ENCODE results near the gene GZF1. TPM values are rescaled to one million over a fixed set of nuclear protein-coding genes. Genes with fewer than 3 reads are reported as not detected.
A peak's percentile ranks its signal among the peaks of the same experiment; 100 is the strongest.

The GZF1 gene
- total and polyA plus RNA-seq, 2 experiments from 2014 or later: 5.9 to 11.0 TPM

DNA sequence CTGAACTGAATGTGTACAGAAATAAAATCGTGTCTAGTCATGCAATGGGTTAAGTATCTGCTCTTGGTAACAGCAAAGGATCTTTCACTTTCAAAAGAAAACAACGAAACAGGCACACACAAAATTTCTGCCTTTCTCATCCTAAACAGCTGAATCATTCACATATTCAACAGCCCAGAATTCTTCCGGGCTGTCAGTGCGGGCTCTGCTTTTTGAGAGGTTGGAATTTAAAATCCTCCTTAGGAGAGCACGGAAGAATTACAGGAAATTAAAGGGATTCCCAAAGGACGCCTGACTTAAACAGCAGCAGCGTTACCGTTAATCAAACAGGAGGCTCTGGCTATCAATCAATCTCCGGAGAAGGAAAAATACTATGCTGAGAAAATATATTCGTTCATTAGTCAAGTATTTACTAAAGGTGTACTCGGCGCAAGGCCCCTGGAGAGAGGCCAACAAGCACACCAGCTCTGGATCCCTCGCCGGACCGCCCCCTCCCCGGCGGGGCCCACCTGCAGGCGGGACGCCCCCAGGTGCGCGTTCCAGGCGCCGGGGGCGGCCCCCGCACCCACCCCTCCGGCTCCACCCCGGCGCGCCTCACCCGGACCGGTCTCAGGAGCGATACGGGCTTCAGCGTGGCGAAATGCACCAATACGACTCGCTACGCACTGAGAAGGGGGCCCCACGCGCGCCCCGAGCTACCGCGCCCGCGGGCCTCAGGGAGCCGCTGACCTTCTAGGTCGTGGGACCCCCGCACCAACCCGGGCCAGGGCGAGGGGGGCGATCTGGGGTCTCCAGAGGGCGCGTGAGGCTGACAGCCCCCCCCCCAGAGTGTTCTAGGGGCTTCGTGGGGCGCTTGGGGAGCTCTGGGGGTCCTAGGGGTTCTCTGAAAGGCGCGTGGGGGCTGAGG lies 58.3 kb downstream of the GZF1 start:
- Histone ChIP-seq H3K9ac (peak overlapping the region; percentile 90), H3K4me1 (ENCODE audit: insufficient read depth) (peaks cover 18% of the 10 kb centered on the region), H3K27ac (peak overlapping the region; percentile 80), H3K4me2 (ENCODE audit: unreplicated experiment) (peak overlapping the region; percentile 99), H3K4me3 (peak overlapping the region; percentile 83), H3K9me3 (ENCODE audit: low read depth) (no peaks in the 10 kb centered on the region), H2AFZ (peak overlapping the region; percentile 91), H3K36me3 (ENCODE audit: low read depth) (no peaks in the 10 kb centered on the region), H3K79me2 (ENCODE audit: insufficient read depth) (peaks cover 55% of the 10 kb centered on the region), H4K20me1 (ENCODE audit: insufficient read depth) (no peaks in the 10 kb centered on the region), H3K9me2 (ENCODE audit: insufficient read depth) (no peaks in the 10 kb centered on the region), H3F3A (ENCODE audit: insufficient read depth) (peaks cover 16% of the 10 kb centered on the region), H3K27me3 (replicated peaks; ENCODE audit: insufficient read depth) (no peaks in the 10 kb centered on the region)
- TF ChIP-seq EZH2phosphoT487 (IDR thresholded peaks at IDR 0.05; ENCODE audit: insufficient read depth, low read depth): no peak
- no peak for TF ChIP-seq EZH2 (IDR thresholded peaks at IDR 0.05; ENCODE audit: insufficient read depth, poor library complexity, severe bottlenecking)
- 1 to 3% methylated on average over 39 to 49 of the region's 58 CpGs for WGBS, 2 experiments (ENCODE audit: low coverage in 1 of 2, low lambda C conversion rate in 2 of 2, missing lambda C conversion rate in 2 of 2)
- in situ Hi-C loops (cut with MboI): no loop called here
- peak; percentile 84 for DNase-seq

DNA sequence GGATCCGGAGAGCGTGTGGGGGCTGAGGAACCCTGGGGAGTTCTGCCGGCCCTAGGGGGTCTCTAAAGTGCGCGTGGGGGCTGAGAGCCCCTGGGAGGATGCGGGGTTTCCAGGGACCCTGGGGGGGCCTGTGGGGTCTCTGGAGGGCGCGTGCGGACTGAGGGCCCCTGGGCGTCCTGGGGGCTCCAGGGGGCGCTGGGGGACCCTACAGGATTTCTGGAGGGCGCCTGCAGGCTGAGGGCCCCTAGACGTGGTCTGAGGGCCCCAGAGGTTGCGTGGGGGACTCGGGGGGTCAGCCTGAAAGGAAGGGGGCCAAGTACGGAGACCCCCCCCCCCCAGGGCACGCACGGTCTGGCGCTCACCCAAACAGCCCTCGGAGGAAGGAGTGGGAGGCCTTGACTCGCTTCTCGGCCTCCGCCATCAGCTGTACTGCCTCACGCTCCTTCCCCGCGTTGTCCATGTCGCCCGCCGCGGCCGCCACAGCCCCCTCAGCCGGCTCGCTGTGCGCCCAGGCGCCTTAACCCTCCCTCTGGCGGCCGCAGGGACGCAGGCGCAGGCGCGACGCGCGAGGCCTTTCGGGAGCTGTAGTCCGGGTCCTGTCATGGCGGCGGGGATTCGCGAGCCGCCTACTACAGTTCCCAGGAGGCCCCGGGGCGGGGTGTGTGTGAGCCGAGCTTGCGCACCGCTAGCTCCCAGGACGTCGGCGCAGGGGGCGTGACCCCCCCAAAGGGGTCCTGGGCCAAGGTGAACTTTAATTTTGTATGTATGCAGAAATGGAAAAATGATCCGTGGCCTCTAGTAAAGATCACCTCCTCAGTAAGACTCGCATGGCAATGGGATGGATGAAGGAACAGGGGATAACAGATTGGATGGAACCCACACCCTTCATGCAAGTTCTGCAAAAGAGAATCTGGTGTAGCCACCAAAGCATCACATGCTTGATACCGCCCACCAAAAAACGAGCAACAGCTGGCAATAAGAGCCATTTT lies 59.3 kb downstream of the GZF1 start, which contains the start of gene NAPB:
NAPB (minus strand) TSS at position 546 of the 989 bp plus-strand sequence; CDS start at position 460, 86 bp downstream.
- no peaks in the 10 kb centered on the region for H4K20me1 ChIP-seq (ENCODE audit: insufficient read depth)
- peak within 1 kb of the TSS; percentile 80 for H3K27ac ChIP-seq
- no peaks in the 10 kb centered on the region for H3K9me2 ChIP-seq (ENCODE audit: insufficient read depth)
- H3K4me1 ChIP-seq (ENCODE audit: insufficient read depth): peaks cover 10% of the 10 kb centered on the region
- H3K79me2 ChIP-seq (ENCODE audit: insufficient read depth): peaks cover 45% of the 10 kb centered on the region
- peak within 1 kb of the TSS; percentile 90 for H3K9ac ChIP-seq
- peak within 1 kb of the TSS; percentile 83 for H3K4me3 ChIP-seq
- H3F3A ChIP-seq (ENCODE audit: insufficient read depth): peaks cover 16% of the 10 kb centered on the region
- H3K9me3 ChIP-seq (ENCODE audit: low read depth): no peaks in the 10 kb centered on the region
- peak within 1 kb of the TSS; percentile 91 for H2AFZ ChIP-seq
- peak within 1 kb of the TSS; percentile 99 for H3K4me2 ChIP-seq (ENCODE audit: unreplicated experiment)
- peak; percentile 98 for DNase-seq
- no peaks in the 10 kb centered on the region for H3K36me3 ChIP-seq (ENCODE audit: low read depth)
- WGBS, 2 experiments (ENCODE audit: low coverage in 1 of 2, low lambda C conversion rate in 2 of 2, missing lambda C conversion rate in 2 of 2): 2% methylated on average over 46 to 63 of the region's 64 CpGs
- TF ChIP-seq EZH2 (IDR thresholded peaks at IDR 0.05; ENCODE audit: insufficient read depth, poor library complexity, severe bottlenecking) (no peak), EZH2phosphoT487 (IDR thresholded peaks at IDR 0.05; ENCODE audit: insufficient read depth, low read depth) (no peak)
- no peaks in the 10 kb centered on the region for H3K27me3 ChIP-seq (replicated peaks; ENCODE audit: insufficient read depth)
- in situ Hi-C loops (cut with MboI): no loop called here

Small RNAs within 50 kb of the gene (small RNA-seq; reads per million reads assigned to genes)
- gene RNA5SP479 (ENCODE audit: low read depth, low replicate concordance): not detected

Other genes with a start within 250 kb of the GZF1 start
- 31.5 and 31.7 TPM in 2 replicates for gene NXT1, start 11.4 kb upstream of the GZF1 start, total RNA-seq (2014; rRNA removed; shearing (Covaris generic))
- gene NXT1, start 11.4 kb upstream of the GZF1 start, polyA plus RNA-seq (2016; fragmentation: Nextera tagmentation; extraction: Ambion mirVana): 28.5 and 29.8 TPM in 2 replicates
- gene NAPB, start 59.3 kb downstream of the GZF1 start, total RNA-seq (2014; rRNA removed; shearing (Covaris generic)): 8.1 and 9.9 TPM in 2 replicates
- 5.4 and 5.9 TPM in 2 replicates for gene NAPB, start 59.3 kb downstream of the GZF1 start, polyA plus RNA-seq (2016; fragmentation: Nextera tagmentation; extraction: Ambion mirVana)
- gene CSTL1, start 77.5 kb downstream of the GZF1 start, total RNA-seq (2014; rRNA removed; shearing (Covaris generic)): not detected in 2 replicates
- not detected in 2 replicates for gene CSTL1, start 77.5 kb downstream of the GZF1 start, polyA plus RNA-seq (2016; fragmentation: Nextera tagmentation; extraction: Ambion mirVana)
- gene CST11, start 90.7 kb downstream of the GZF1 start, total RNA-seq (2014; rRNA removed; shearing (Covaris generic)): not detected in 2 replicates
- not detected in 2 replicates for gene CST11, start 90.7 kb downstream of the GZF1 start, polyA plus RNA-seq (2016; fragmentation: Nextera tagmentation; extraction: Ambion mirVana)
- not detected in 2 replicates for gene CST8, start 128.9 kb downstream of the GZF1 start, total RNA-seq (2014; rRNA removed; shearing (Covaris generic))
- gene CST8, start 128.9 kb downstream of the GZF1 start, polyA plus RNA-seq (2016; fragmentation: Nextera tagmentation; extraction: Ambion mirVana): not detected in 2 replicates
- not detected in 2 replicates for gene CST9L, start 206.3 kb downstream of the GZF1 start, total RNA-seq (2014; rRNA removed; shearing (Covaris generic))
- not detected in 2 replicates for gene CST9L, start 206.3 kb downstream of the GZF1 start, polyA plus RNA-seq (2016; fragmentation: Nextera tagmentation; extraction: Ambion mirVana)
- gene CST9, start 243.7 kb downstream of the GZF1 start, total RNA-seq (2014; rRNA removed; shearing (Covaris generic)): not detected in 2 replicates
- not detected in 2 replicates for gene CST9, start 243.7 kb downstream of the GZF1 start, polyA plus RNA-seq (2016; fragmentation: Nextera tagmentation; extraction: Ambion mirVana)

Data from GM23248 (cell line).